Sigmoid colon (tissue), 7 donors: ENCODE results near the gene ZNF76. TPM values are rescaled to one million over a fixed set of nuclear protein-coding genes. Genes with fewer than 3 reads are reported as not detected.

Experiments used
- DNase-seq: peaks from one replicate; pipeline ENCODE4 v3.0.0-alpha.2; 2019
- H3K27ac ChIP-seq, 4 donors: fragments of 200-600 bp; sonication (generic); one replicate each; pipeline ENCODE4 v1.5.1; 2016 to 2019; ENCODE audit warnings: mild to moderate bottlenecking in 1 of 4
- H3K27me3 ChIP-seq, 3 donors: fragments of 200-600 bp; sonication (generic); one replicate each; pipeline ENCODE4 v1.5.1; 2019; ENCODE audit warnings: mild to moderate bottlenecking in 1 of 3
- H3K36me3 ChIP-seq, 4 donors: fragments of 200-600 bp; sonication (generic); one replicate each; pipeline ENCODE4 v1.5.1; 2016 to 2019
- H3K4me1 ChIP-seq, 4 donors: fragments of 200-600 bp; sonication (generic); one replicate each; pipeline ENCODE4 v1.5.1; 2017 to 2019
- H3K4me3 ChIP-seq, 4 donors: fragments of 200-600 bp; sonication (generic); one replicate each; pipeline ENCODE4 v1.5.1; 2017 to 2019; ENCODE audit warnings: mild to moderate bottlenecking in 2 of 4, moderate library complexity in 1 of 4
- H3K9me3 ChIP-seq, 4 donors: fragments of 200-600 bp in 3 of 4; sonication (generic) in 3 of 4; one replicate each; pipeline versions ENCODE4 v1.5.1 to v1.6.1; 2013 to 2019
- CTCF ChIP-seq, 4 experiments: fragments of 450-650 bp in 3 of 4; fragments of 200-600 bp in 1 of 4; IDR thresholded peaks; one replicate each; pipeline ENCODE4 v1.5.1; 2016 to 2019; ENCODE audit warnings: antibody characterized with exemption in 4 of 4, mild to moderate bottlenecking in 3 of 4, moderate library complexity in 2 of 4
- EP300 ChIP-seq, 4 donors: sonication (generic); formaldehyde crosslinking; IDR thresholded peaks; one replicate each; pipeline ENCODE4 v1.6.1; 2017; ENCODE audit warnings: antibody characterized with exemption in 4 of 4
- POLR2A ChIP-seq, 2 donors: fragments of 450-650 bp; IDR thresholded peaks; one replicate each; pipeline ENCODE4 v1.6.1; 2016; ENCODE audit warnings: antibody characterized with exemption in 2 of 2, mild to moderate bottlenecking in 2 of 2, moderate library complexity in 2 of 2
- POLR2AphosphoS5 ChIP-seq, 4 donors: sonication (generic); formaldehyde crosslinking; IDR thresholded peaks; one replicate each; pipeline ENCODE4 v1.6.1; 2017; ENCODE audit warnings: antibody characterized with exemption in 4 of 4
- WGBS, 2 donors: extraction: QIAGEN DNeasy Blood & Tissue Kit; methylation state at CpG; one replicate each; pipeline ENCODE4 v1.1.7; 2013; 5-methylcytosine and 5-hydroxymethylcytosine counted together
- intact Hi-C: fragments of 100-400 bp; cut with DNase I; formaldehyde crosslinking; loops from one replicate; pipeline ENCODE4 v1.15.1; 2023
- polyA plus RNA-seq, 3 donors: library from polyadenylated mRNA; stranded (reverse); fragments of 200-250 nt; gene quantifications; one replicate each; pipeline ENCODE4 v1.2.3, GENCODE V29; 2013
- total RNA-seq, 4 donors: library from RNA; depleted of rRNA; stranded (reverse); fragments of >200 nt; gene quantifications; one replicate each; pipeline ENCODE4 v1.1.0, GENCODE V29; 2016
- donor health status: healthy with polysubstance abuse.
- donor health status: Bipolar disorder and iron deficiency.
- donor health status: healthy.

The ZNF76 gene
- total and polyA plus RNA-seq, 7 donors, result 14.3 to 59.8 (median 29.3) TPM

- intact Hi-C loops, result no loop called here
- no peak for DNase-seq
- Histone ChIP-seq H3K27me3 (no peaks in the 10 kb centered on the region), H3K4me3 (no peak overlapping the region), H3K27ac (no peak overlapping the region), H3K36me3 (no peaks in the 10 kb centered on the region), H3K4me1 (peaks cover 0 to 13% (median 11%) of the 10 kb centered on the region in 4 donors), H3K9me3 (no peaks in the 10 kb centered on the region)
- TF ChIP-seq POLR2AphosphoS5 (IDR thresholded peaks at IDR 0.05) (no peak), POLR2A (IDR thresholded peaks at IDR 0.05) (no peak), CTCF (IDR thresholded peaks at IDR 0.05) (no peak), EP300 (IDR thresholded peaks at IDR 0.05) (no peak)
- 89 to 90% methylated on average over 4 of the region's 4 CpGs for WGBS, 2 donors
Measured at GRCh38 chr6:35273822-35274559, 14.5 kb downstream of the ZNF76 start.

GRCh38 chr6:35275744-35276260 lies 16.3 kb downstream of the ZNF76 start:
- Histone ChIP-seq H3K9me3 (no peaks in the 10 kb centered on the region), H3K4me3 (no peak overlapping the region), H3K27me3 (no peaks in the 10 kb centered on the region), H3K27ac (peak overlapping the region in 2 of 4 donors; percentile 9 to 18), H3K4me1 (peaks cover 0 to 13% (median 11%) of the 10 kb centered on the region in 4 donors), H3K36me3 (no peaks in the 10 kb centered on the region)
- intact Hi-C loops, result no loop called here
- DNase-seq, result no peak
- no peak for TF ChIP-seq POLR2A (IDR thresholded peaks at IDR 0.05)
- WGBS, 2 donors, result 83 to 90% methylated on average over 4 of the region's 4 CpGs

- H3K27me3 ChIP-seq, result no peaks in the 10 kb centered on the region
- no peak overlapping the region for H3K4me3 ChIP-seq
- DNase-seq, result no peak
- intact Hi-C loops, result no loop called here
- TF ChIP-seq EP300 (IDR thresholded peaks at IDR 0.05) (no peak), CTCF (IDR thresholded peaks at IDR 0.05) (no peak), POLR2AphosphoS5 (IDR thresholded peaks at IDR 0.05) (no peak)
- H3K27ac ChIP-seq, result no peak overlapping the region
- H3K36me3 ChIP-seq, result peaks cover 15 to 29% (median 20%) of the 10 kb centered on the region in 4 donors
- H3K4me1 ChIP-seq, result peaks cover 0 to 13% (median 11%) of the 10 kb centered on the region in 4 donors
- 93 to 95% methylated on average over 3 of the region's 3 CpGs for WGBS, 2 donors
- no peaks in the 10 kb centered on the region for H3K9me3 ChIP-seq
Measured at GRCh38 chr6:35278708-35279107, 19.2 kb downstream of the ZNF76 start.

GRCh38 chr6:35280903-35281302 lies 21.4 kb downstream of the ZNF76 start:
- intact Hi-C loops, result no loop called here
- Histone ChIP-seq H3K4me1 (no peaks in the 10 kb centered on the region), H3K9me3 (no peaks in the 10 kb centered on the region), H3K27me3 (no peaks in the 10 kb centered on the region), H3K27ac (no peak overlapping the region), H3K4me3 (no peak overlapping the region), H3K36me3 (peaks cover 16 to 51% (median 33%) of the 10 kb centered on the region in 4 donors)
- TF ChIP-seq EP300 (IDR thresholded peaks at IDR 0.05) (no peak), POLR2A (IDR thresholded peaks at IDR 0.05) (no peak), CTCF (IDR thresholded peaks at IDR 0.05) (no peak), POLR2AphosphoS5 (IDR thresholded peaks at IDR 0.05) (no peak)
- peak; percentile 63 for DNase-seq
- 66 to 76% methylated on average over 4 of the region's 4 CpGs for WGBS, 2 donors

- DNase-seq, result no peak
- no peaks in the 10 kb centered on the region for H3K27me3 ChIP-seq
- TF ChIP-seq POLR2A (IDR thresholded peaks at IDR 0.05) (no peak), EP300 (IDR thresholded peaks at IDR 0.05) (no peak), CTCF (IDR thresholded peaks at IDR 0.05) (no peak)
- no peak overlapping the region for H3K27ac ChIP-seq
- intact Hi-C loops, result no loop called here
- no peaks in the 10 kb centered on the region for H3K4me1 ChIP-seq
- H3K4me3 ChIP-seq, result no peak overlapping the region
- peaks cover 28 to 67% (median 45%) of the 10 kb centered on the region in 4 donors for H3K36me3 ChIP-seq
- 90 to 91% methylated on average over 2 of the region's 2 CpGs for WGBS, 2 donors
- H3K9me3 ChIP-seq, result no peaks in the 10 kb centered on the region
Measured at GRCh38 chr6:35282472-35282871, 22.9 kb downstream of the ZNF76 start.
